ENCODE results near the gene LDLRAD2. TPM values are rescaled to one million over a fixed set of nuclear protein-coding genes. Genes with fewer than 3 reads are reported as not detected.
A peak's percentile ranks its signal among the peaks of the same experiment; 100 is the strongest.

Gene LDLRAD2
- total and polyA plus RNA-seq, 2 donors from 2014 or later: 0.79 TPM; not detected in 1

DNA sequence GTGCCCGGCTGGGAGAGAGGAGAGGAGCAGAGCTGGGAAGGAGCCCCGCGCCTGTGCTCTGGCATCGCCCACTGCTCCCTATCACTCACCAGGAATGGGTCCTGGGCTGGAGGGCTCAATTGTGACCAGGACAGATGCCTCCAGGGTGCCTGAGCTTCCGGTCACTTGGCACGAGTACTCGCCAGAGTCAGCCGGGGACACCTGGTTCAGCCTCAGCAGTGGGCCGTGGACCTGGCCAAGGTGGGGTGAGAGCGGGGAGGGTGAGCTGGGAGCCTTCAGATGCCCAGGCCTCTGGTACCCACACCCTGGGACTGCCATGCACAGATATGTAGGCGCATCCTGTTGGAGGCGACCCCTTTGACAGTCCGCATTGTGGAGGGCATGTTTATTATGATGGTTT lies 31.1 kb downstream of the LDLRAD2 start:
- peak in 1 of 5 donors; percentile 67 for DNase-seq
- Histone ChIP-seq H3K36me3 (ENCODE audit: control insufficient read depth in 2 of 3, insufficient read depth in 3 of 3, low read length in 3 of 3) (peaks cover 0 to 24% (median 14%) of the 10 kb centered on the region in 3 donors), H3K27ac (ENCODE audit: low read depth in 2 of 2, low read length in 2 of 2) (no peak overlapping the region), H3K9me3 (ENCODE audit: control insufficient read depth in 2 of 3, insufficient read depth in 1 of 3, low read length in 3 of 3) (no peaks in the 10 kb centered on the region), H3K27me3 (ENCODE audit: control insufficient read depth, insufficient read depth, low read length) (no peaks in the 10 kb centered on the region), H3K4me3 (ENCODE audit: low read length in 3 of 3) (no peak overlapping the region), H3K9ac (ENCODE audit: low read length in 3 of 3) (no peak overlapping the region), H3K4me1 (ENCODE audit: control insufficient read depth in 2 of 3, insufficient read depth in 2 of 3, low read depth in 1 of 3, low read length in 3 of 3) (no peaks in the 10 kb centered on the region)
- intact Hi-C loops (cut with DNase I): no loop called here
- TF ChIP-seq, protein P1, sequence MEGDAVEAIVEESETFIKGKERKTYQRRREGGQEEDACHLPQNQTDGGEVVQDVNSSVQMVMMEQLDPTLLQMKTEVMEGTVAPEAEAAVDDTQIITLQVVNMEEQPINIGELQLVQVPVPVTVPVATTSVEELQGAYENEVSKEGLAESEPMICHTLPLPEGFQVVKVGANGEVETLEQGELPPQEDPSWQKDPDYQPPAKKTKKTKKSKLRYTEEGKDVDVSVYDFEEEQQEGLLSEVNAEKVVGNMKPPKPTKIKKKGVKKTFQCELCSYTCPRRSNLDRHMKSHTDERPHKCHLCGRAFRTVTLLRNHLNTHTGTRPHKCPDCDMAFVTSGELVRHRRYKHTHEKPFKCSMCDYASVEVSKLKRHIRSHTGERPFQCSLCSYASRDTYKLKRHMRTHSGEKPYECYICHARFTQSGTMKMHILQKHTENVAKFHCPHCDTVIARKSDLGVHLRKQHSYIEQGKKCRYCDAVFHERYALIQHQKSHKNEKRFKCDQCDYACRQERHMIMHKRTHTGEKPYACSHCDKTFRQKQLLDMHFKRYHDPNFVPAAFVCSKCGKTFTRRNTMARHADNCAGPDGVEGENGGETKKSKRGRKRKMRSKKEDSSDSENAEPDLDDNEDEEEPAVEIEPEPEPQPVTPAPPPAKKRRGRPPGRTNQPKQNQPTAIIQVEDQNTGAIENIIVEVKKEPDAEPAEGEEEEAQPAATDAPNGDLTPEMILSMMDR (IDR thresholded peaks at IDR 0.05; ENCODE audit: borderline replicate concordance, extremely low read depth, insufficient read depth): no peak
- no peak for FAIRE-seq

- TF ChIP-seq, protein P1 (IDR thresholded peaks at IDR 0.05; ENCODE audit: borderline replicate concordance, extremely low read depth, insufficient read depth): no peak
- Histone ChIP-seq H3K9me3 (ENCODE audit: control insufficient read depth in 2 of 3, insufficient read depth in 1 of 3, low read length in 3 of 3) (no peaks in the 10 kb centered on the region), H3K27me3 (ENCODE audit: control insufficient read depth, insufficient read depth, low read length) (no peaks in the 10 kb centered on the region), H3K27ac (ENCODE audit: low read depth in 2 of 2, low read length in 2 of 2) (no peak overlapping the region), H3K4me3 (ENCODE audit: low read length in 3 of 3) (no peak overlapping the region), H3K9ac (ENCODE audit: low read length in 3 of 3) (no peak overlapping the region), H3K36me3 (ENCODE audit: control insufficient read depth in 2 of 3, insufficient read depth in 3 of 3, low read length in 3 of 3) (peaks cover 0 to 31% (median 19%) of the 10 kb centered on the region in 3 donors), H3K4me1 (ENCODE audit: control insufficient read depth in 2 of 3, insufficient read depth in 2 of 3, low read depth in 1 of 3, low read length in 3 of 3) (no peaks in the 10 kb centered on the region)
- no peak for FAIRE-seq
- intact Hi-C loops (cut with DNase I): no loop called here
- DNase-seq: peak in 1 of 5 donors; percentile 37
Observed at GRCh38 chr1:21843996-21844395, 31.9 kb downstream of the LDLRAD2 start.

- Histone ChIP-seq H3K27me3 (ENCODE audit: control insufficient read depth, insufficient read depth, low read length) (no peaks in the 10 kb centered on the region), H3K9ac (ENCODE audit: low read length in 3 of 3) (no peak overlapping the region), H3K36me3 (ENCODE audit: control insufficient read depth in 2 of 3, insufficient read depth in 3 of 3, low read length in 3 of 3) (peaks cover 0 to 32% (median 18%) of the 10 kb centered on the region in 3 donors), H3K9me3 (ENCODE audit: control insufficient read depth in 2 of 3, insufficient read depth in 1 of 3, low read length in 3 of 3) (no peaks in the 10 kb centered on the region), H3K4me3 (ENCODE audit: low read length in 3 of 3) (no peak overlapping the region), H3K27ac (ENCODE audit: low read depth in 2 of 2, low read length in 2 of 2) (no peak overlapping the region), H3K4me1 (ENCODE audit: control insufficient read depth in 2 of 3, insufficient read depth in 2 of 3, low read depth in 1 of 3, low read length in 3 of 3) (no peaks in the 10 kb centered on the region)
- FAIRE-seq: no peak
- TF ChIP-seq, protein P1 (IDR thresholded peaks at IDR 0.05; ENCODE audit: borderline replicate concordance, extremely low read depth, insufficient read depth): no peak
- peak in 1 of 5 donors; percentile 49 for DNase-seq
- intact Hi-C loops (cut with DNase I): no loop called here
Observed at GRCh38 chr1:21845646-21846641, 33.9 kb downstream of the LDLRAD2 start.
